H1 (cell line): ENCODE results near the gene PTGES3L. TPM values are rescaled to one million over a fixed set of nuclear protein-coding genes. Genes with fewer than 3 reads are reported as not detected.

Experiments
- CTCF ChIA-PET: fragments of 300-600 bp; sonication (Branson Sonifier 250); formaldehyde crosslinking; loops from one replicate; lab custom pipeline; 2021; ENCODE audit not compliant: partially characterized antibody; lab: Charles Lee
- POLR2A ChIA-PET: fragments of 300-600 bp; sonication (Branson Sonifier 250); formaldehyde crosslinking; loops from one replicate; lab custom pipeline; 2021; ENCODE audit warnings: inconsistent platforms; ENCODE audit not compliant: partially characterized antibody; lab: Charles Lee
- DNase-seq, 2 experiments: peaks; one replicate each; pipeline versions ENCODE4 v3.0.0 to v3.0.0-alpha.2; 2010 to 2022; ENCODE audit warnings: low spot score in 2 of 2, low read depth in 1 of 2, mixed read lengths in 1 of 2
- FAIRE-seq: peaks from 2 replicates; lab custom pipeline; 2011; peaks lifted over from hg19 to GRCh38; lab: Jason Lieb, UNC
- H2AFZ ChIP-seq: 2 replicates; pipeline ENCODE4 v1.8.1; 2012; ENCODE audit warnings: low read length, inconsistent platforms
- H2AK5ac ChIP-seq: 2 replicates; pipeline ENCODE4 v1.6.1; 2013; ENCODE audit warnings: low read depth, low read length
- H2BK120ac ChIP-seq: replicated peaks from 2 replicates; pipeline ENCODE3; 2013; ENCODE audit warnings: low read depth, low read length, inconsistent platforms
- H2BK12ac ChIP-seq: 2 replicates; pipeline ENCODE4 v1.6.1; 2013; ENCODE audit warnings: low read depth, low read length
- H2BK15ac ChIP-seq: 2 replicates; pipeline ENCODE4 v1.6.1; 2013; ENCODE audit warnings: low read length
- H2BK20ac ChIP-seq: 2 replicates; pipeline ENCODE4 v1.6.1; 2013; ENCODE audit warnings: low read length
- H2BK5ac ChIP-seq: 2 replicates; pipeline ENCODE4 v1.6.1; 2013; ENCODE audit warnings: low read depth, low read length
- H3K14ac ChIP-seq: 2 replicates; pipeline ENCODE4 v1.6.1; 2013; ENCODE audit warnings: inconsistent platforms; ENCODE audit not compliant: insufficient read length
- H3K18ac ChIP-seq: 2 replicates; pipeline ENCODE4 v1.6.1; 2013; ENCODE audit warnings: low read length; ENCODE audit errors: extremely low read depth
- H3K23ac ChIP-seq: 2 replicates; pipeline ENCODE4 v1.6.1; 2013; ENCODE audit warnings: inconsistent platforms; ENCODE audit not compliant: insufficient read length
- H3K23me2 ChIP-seq: 2 replicates; pipeline ENCODE4 v1.6.1; 2013; ENCODE audit warnings: low read depth, low read length
- H3K27ac ChIP-seq: 2 replicates; pipeline ENCODE4 v1.6.1; 2011; ENCODE audit warnings: low read depth, low read length, inconsistent platforms
- H3K27me3 ChIP-seq, 4 experiments: replicated peaks in 1 of 4; 1 replicate in 1 of 4; 2 replicates in 3 of 4; pipeline versions ENCODE4 v1.6.1 to v1.8.1; 2011 to 2013; ENCODE audit warnings: low read length in 3 of 4, mild to moderate bottlenecking in 3 of 4, inconsistent platforms in 2 of 4, mixed read lengths in 2 of 4, moderate library complexity in 1 of 4; ENCODE audit not compliant: control insufficient read depth in 3 of 4, insufficient read depth in 3 of 4; ENCODE audit errors: extremely low read depth in 1 of 4
- H3K36me3 ChIP-seq, 4 experiments: 2 replicates each; pipeline versions ENCODE4 v1.6.1 to v1.8.1; 2011 to 2013; ENCODE audit warnings: mild to moderate bottlenecking in 4 of 4, low read length in 3 of 4, moderate library complexity in 2 of 4, control low read depth in 1 of 4, inconsistent platforms in 1 of 4; ENCODE audit not compliant: insufficient read depth in 4 of 4, control insufficient read depth in 2 of 4
- H3K4ac ChIP-seq: replicated peaks from 2 replicates; pipeline ENCODE3; 2013; ENCODE audit warnings: low read length, low read depth, mixed read lengths, inconsistent platforms; ENCODE audit not compliant: insufficient read length
- H3K4me1 ChIP-seq, 4 experiments: replicated peaks in 1 of 4; 1 replicate in 1 of 4; 2 replicates in 3 of 4; pipeline versions ENCODE4 v1.6.1 to v1.8.1; 2011 to 2013; ENCODE audit warnings: low read length in 3 of 4, inconsistent platforms in 2 of 4, mixed read lengths in 1 of 4; ENCODE audit not compliant: insufficient read depth in 4 of 4, control insufficient read depth in 3 of 4
- H3K4me2 ChIP-seq, 2 experiments: 2 replicates each; pipeline versions ENCODE4 v1.6.1 to v1.8.1; 2011 to 2013; ENCODE audit warnings: low read depth in 2 of 2, low read length in 2 of 2, control low read depth in 1 of 2, inconsistent platforms in 1 of 2, mild to moderate bottlenecking in 1 of 2; ENCODE audit not compliant: insufficient read depth in 1 of 2
- H3K4me3 ChIP-seq, 4 experiments: fragments of 200-600, 300-600 bp in 1 of 4; sonication (generic), shearing (Covaris generic), sonication (Bioruptor Twin) in 1 of 4; 2 replicates each; pipeline versions ENCODE4 v1.5.1 to v1.8.1; 2011 to 2016; ENCODE audit warnings: low read length in 4 of 4, low read depth in 3 of 4, control low read depth in 2 of 4, inconsistent platforms in 2 of 4, mild to moderate bottlenecking in 2 of 4, mixed read lengths in 1 of 4, moderate library complexity in 1 of 4; ENCODE audit not compliant: insufficient read depth in 2 of 4; ENCODE audit errors: extremely low read depth in 1 of 4
- H3K56ac ChIP-seq: replicated peaks from 2 replicates; pipeline ENCODE3; 2013; ENCODE audit warnings: low read depth, mild to moderate bottlenecking, mixed read lengths, low read length, inconsistent platforms; ENCODE audit not compliant: insufficient read length
- H3K79me1 ChIP-seq: 2 replicates; pipeline ENCODE4 v1.6.1; 2013; ENCODE audit warnings: low read depth, low read length, control low read depth
- H3K79me2 ChIP-seq, 2 experiments: 2 replicates each; pipeline versions ENCODE4 v1.6.1 to v1.8.1; 2012 to 2013; ENCODE audit warnings: low read length in 2 of 2, mild to moderate bottlenecking in 2 of 2, inconsistent platforms in 1 of 2; ENCODE audit not compliant: insufficient read depth in 2 of 2, control insufficient read depth in 1 of 2
- H3K9ac ChIP-seq, 4 experiments: replicated peaks in 1 of 4; 1 replicate in 1 of 4; 2 replicates in 3 of 4; pipeline versions ENCODE4 v1.6.1 to v1.8.1; 2011 to 2013; ENCODE audit warnings: low read depth in 3 of 4, low read length in 3 of 4, control low read depth in 2 of 4, mild to moderate bottlenecking in 2 of 4, moderate library complexity in 2 of 4, inconsistent platforms in 1 of 4; ENCODE audit errors: extremely low read depth in 1 of 4
- H3K9me3 ChIP-seq, 2 experiments: 2 replicates each; pipeline versions ENCODE4 v1.6.1 to v1.8.1; 2012 to 2013; ENCODE audit warnings: mild to moderate bottlenecking in 2 of 2, moderate library complexity in 2 of 2, control low read depth in 1 of 2, inconsistent platforms in 1 of 2, low read depth in 1 of 2, low read length in 1 of 2, mixed read lengths in 1 of 2; ENCODE audit not compliant: insufficient read depth in 2 of 2
- H4K20me1 ChIP-seq, 2 experiments: replicated peaks in 1 of 2; 2 replicates each; pipeline versions ENCODE3 to v1.8.1; 2011 to 2013; ENCODE audit warnings: inconsistent platforms in 2 of 2, low read length in 2 of 2, mild to moderate bottlenecking in 1 of 2; ENCODE audit not compliant: insufficient read depth in 2 of 2, control insufficient read depth in 1 of 2
- H4K5ac ChIP-seq: 2 replicates; pipeline ENCODE4 v1.6.1; 2013; ENCODE audit warnings: low read length, low read depth, mixed read lengths, inconsistent platforms; ENCODE audit not compliant: insufficient read length
- H4K8ac ChIP-seq: 2 replicates; pipeline ENCODE4 v1.8.0; 2013; ENCODE audit warnings: mild to moderate bottlenecking, moderate library complexity, low read length, inconsistent platforms; ENCODE audit not compliant: insufficient read depth; ENCODE audit errors: extremely low read depth
- H4K91ac ChIP-seq: replicated peaks from 2 replicates; pipeline ENCODE3; 2013; ENCODE audit warnings: low read length, mixed read lengths, inconsistent platforms; ENCODE audit not compliant: insufficient read length
- BCL11A ChIP-seq, 2 experiments: IDR thresholded peaks; one replicate each; pipeline ENCODE4 v1.6.1; 2011; ENCODE audit warnings: low read depth in 2 of 2, low read length in 2 of 2, mild to moderate bottlenecking in 2 of 2
- CBX5 ChIP-seq: fragments of 300-800, 300-1000 bp; sonication (generic); IDR thresholded peaks from 2 replicates; pipeline ENCODE4 v1.7.1; 2016; ENCODE audit warnings: antibody characterized with exemption, low read length, low read depth
- CEBPB ChIP-seq: IDR thresholded peaks from 2 replicates; pipeline ENCODE4 v1.6.1; 2012; ENCODE audit warnings: low read depth, low read length
- GTF2F1 ChIP-seq: IDR thresholded peaks from 2 replicates; pipeline ENCODE4 v1.6.1; 2012; ENCODE audit warnings: low read depth, low read length, improper control_type of control experiment, borderline replicate concordance
- KDM5A ChIP-seq: fragments of 200-600 bp; IDR thresholded peaks from 2 replicates; pipeline ENCODE4 v1.7.1; 2012; ENCODE audit warnings: mild to moderate bottlenecking, low read length, inconsistent platforms, mixed read lengths
- PHF8 ChIP-seq: fragments of 200-600 bp; sonication (generic); conservative IDR thresholded peaks from 2 replicates; pipeline ENCODE4 v1.7.1; 2012; ENCODE audit warnings: low read depth, mild to moderate bottlenecking, inconsistent platforms, low read length, moderate library complexity
- RAD21 ChIP-seq, 2 experiments: IDR thresholded peaks in 1 of 2; conservative IDR thresholded peaks in 1 of 2; 2 replicates each; pipeline ENCODE4 v1.6.1; 2011; ENCODE audit warnings: low read depth in 2 of 2, low read length in 2 of 2, improper control_type of control experiment in 1 of 2, inconsistent platforms in 1 of 2, mild to moderate bottlenecking in 1 of 2, moderate library complexity in 1 of 2
- SAP30 ChIP-seq: fragments of 300-600 bp; sonication (generic); IDR thresholded peaks from 2 replicates; pipeline ENCODE4 v1.7.1; 2012; ENCODE audit warnings: low read length, moderate library complexity, mild to moderate bottlenecking, inconsistent platforms; ENCODE audit not compliant: insufficient read depth, insufficient replicate concordance
- SP4 ChIP-seq: IDR thresholded peaks from 2 replicates; pipeline ENCODE4 v1.6.1; 2012; ENCODE audit warnings: low read length, inconsistent platforms
- TAF1 ChIP-seq: IDR thresholded peaks from 2 replicates; pipeline ENCODE4 v1.6.1; 2011; ENCODE audit warnings: mild to moderate bottlenecking, low read depth, low read length
- YY1 ChIP-seq: IDR thresholded peaks from 2 replicates; pipeline ENCODE4 v1.6.1; 2011; ENCODE audit warnings: low read depth, mild to moderate bottlenecking, low read length
- WGBS, 2 experiments: shearing (Covaris generic) in 1 of 2; methylation state at CpG; one replicate each; pipeline versions ENCODE4 v1.1.6 to v1.1.7; 2013 to 2015; ENCODE audit warnings: low lambda C conversion rate in 2 of 2, mixed read lengths in 2 of 2, inconsistent platforms in 1 of 2, low coverage in 1 of 2, missing lambda C conversion rate in 1 of 2; ENCODE audit not compliant: insufficient replicate concordance in 2 of 2, insufficient coverage in 1 of 2, insufficient read length in 1 of 2; ENCODE audit errors: extremely low coverage in 1 of 2, missing lambda C conversion rate in 1 of 2; 5-methylcytosine and 5-hydroxymethylcytosine counted together
- polyA plus RNA-seq, 7 experiments: library from polyadenylated mRNA; depleted of rRNA in 3 of 7; stranded (reverse) in 5 of 7; unstranded in 2 of 7; fragments of >200 nt in 5 of 7; fragments of 200-250 nt in 2 of 7; gene quantifications; 1 replicate in 5 of 7; 2 replicates in 1 of 7; 4 replicates in 1 of 7; pipeline versions ENCODE4 v1.2.1 to v1.2.3, GENCODE V29; 2011 to 2013; ENCODE audit warnings: missing spikeins in 2 of 7, mixed read lengths in 2 of 7
- total RNA-seq: library from RNA; stranded (reverse); fragmentation: NEBNext Ultra II Directional; extraction: Animal tissue kit (Norgen Biotek cat#: 25700); gene quantifications from 2 replicates; pipeline ENCODE4 v1.2.1, GENCODE V29; 2021

Gene PTGES3L
- total and polyA plus RNA-seq, 2 of the 8 experiments (the other 6 are each of a cell fraction or from before 2014, with no cell fraction given), result 3.0 to 3.6 TPM

- ChIA-PET POLR2A (interaction anchor here (1.6 to 10.8 kb wide), 5 partner anchors 12 to 297 kb away, joined by 3 to 123 read pairs (median 23); partner anchors contain the start of genes IFI35 and RPL27), CTCF (interaction anchor here (0.6 to 1.5 kb wide), 3 partner anchors 12 to 197 kb away, joined by 3 to 4 read pairs (median 3); partner anchors contain the start of gene RPL27)
- DNase-seq (no peak), FAIRE-seq (no peak)
- H3K14ac ChIP-seq, result no peak overlapping the region
- H3K27ac ChIP-seq, result peak overlapping the region; percentile 40; the same call in 1 of the 2 replicates
- H3K4me3 ChIP-seq, result no peak overlapping the region
- no peak overlapping the region for H3K9ac ChIP-seq
- 95% methylated on average over 19 of the region's 19 CpGs; no CpG with 5 or more reads in 1 of the 2 experiments for WGBS, 2 experiments
- peaks cover 8% of the 10 kb centered on the region; the same call in 1 of the 2 replicates for H3K23me2 ChIP-seq
- no peak overlapping the region for H2BK20ac ChIP-seq
- H3K79me1 ChIP-seq, result peaks cover 19% of the 10 kb centered on the region
- no peak overlapping the region for H3K23ac ChIP-seq
- H2BK15ac ChIP-seq, result no peak overlapping the region
- H3K9me3 ChIP-seq, result no peaks in the 10 kb centered on the region
- no peak overlapping the region for H4K8ac ChIP-seq
- H4K91ac ChIP-seq, result no peak overlapping the region
- H4K5ac ChIP-seq, result no peak overlapping the region
- H2BK12ac ChIP-seq, result no peak overlapping the region
- H2BK5ac ChIP-seq, result no peak overlapping the region
- no peak overlapping the region for H2BK120ac ChIP-seq
- H3K4ac ChIP-seq, result no peak overlapping the region
- H2AK5ac ChIP-seq, result no peak overlapping the region
- peaks cover 12% of the 10 kb centered on the region in 2 experiments for H4K20me1 ChIP-seq
- no peak overlapping the region for H3K18ac ChIP-seq
- H3K27me3 ChIP-seq, result no peaks in the 10 kb centered on the region
- H2AFZ ChIP-seq, result no peak overlapping the region
- H3K4me2 ChIP-seq, result no peak overlapping the region; a peak in 1 of 4 replicates
- peaks cover 0 to 35% of the 10 kb centered on the region in 2 experiments; a peak in 3 of 4 replicates for H3K79me2 ChIP-seq
- H3K36me3 ChIP-seq, result peaks cover 6 to 39% (median 12%) of the 10 kb centered on the region in 4 experiments; a peak in 7 of 8 replicates
- peaks cover 6 to 18% (median 12%) of the 10 kb centered on the region in 4 experiments for H3K4me1 ChIP-seq
- no peak overlapping the region for H3K56ac ChIP-seq
- no peak for TF ChIP-seq YY1
- TF ChIP-seq BCL11A (IDR thresholded peaks at IDR 0.05; ENCODE audit: low read depth in 2 of 2, low read length in 2 of 2), result no peak
- no peak for TF ChIP-seq RAD21 (IDR thresholded peaks at IDR 0.05 in 1 of 2, conservative IDR thresholded peaks at IDR 0.05 in 1 of 2; ENCODE audit: low read depth in 2 of 2, low read length in 2 of 2)
- TF ChIP-seq SP4, result no peak
- TF ChIP-seq KDM5A, result no peak
- no peak for TF ChIP-seq CEBPB
- TF ChIP-seq PHF8, result no peak
- TF ChIP-seq SAP30, result no peak
- no peak for TF ChIP-seq GTF2F1
- TF ChIP-seq TAF1, result no peak
- TF ChIP-seq CBX5, result no peak
Observed at GRCh38 chr17:43018008-43018853, 38.4 kb upstream of the PTGES3L start.
